Peyer's patch (tissue), 4 donors: ENCODE results near the gene IRF1. TPM values are rescaled to one million over a fixed set of nuclear protein-coding genes. Genes with fewer than 3 reads are reported as not detected.

ENCODE experiments used
- DNase-seq, 3 donors: peaks; one replicate each; pipeline ENCODE4 v3.0.0-alpha.2; 2017 to 2019
- H3K27ac ChIP-seq, 4 donors: fragments of 200-600 bp; sonication (generic); one replicate each; pipeline ENCODE4 v1.5.1; 2016 to 2019
- H3K27me3 ChIP-seq, 2 donors: fragments of 200-600 bp; sonication (generic); one replicate each; pipeline ENCODE4 v1.5.1; 2019
- H3K36me3 ChIP-seq, 3 donors: fragments of 200-600 bp; sonication (generic); one replicate each; pipeline ENCODE4 v1.5.1; 2016 to 2019
- H3K4me1 ChIP-seq, 4 donors: fragments of 200-600 bp; sonication (generic); one replicate each; pipeline ENCODE4 v1.5.1; 2016 to 2019
- H3K4me3 ChIP-seq, 4 donors: fragments of 200-600 bp; sonication (generic); 1 replicate in 3 of 4; 2 replicates in 1 of 4; pipeline ENCODE4 v1.5.1; 2016 to 2019; ENCODE audit warnings: mild to moderate bottlenecking in 1 of 4
- H3K9me3 ChIP-seq, 4 donors: fragments of 200-600 bp; sonication (generic); one replicate each; pipeline ENCODE4 v1.5.1; 2016 to 2019; ENCODE audit warnings: mild to moderate bottlenecking in 1 of 4
- CTCF ChIP-seq, 6 experiments: fragments of 450-650 bp in 4 of 6; fragments of 200-600 bp in 2 of 6; sonication (generic) in 1 of 6; IDR thresholded peaks; one replicate each; pipeline ENCODE4 v1.5.1; 2017 to 2019; ENCODE audit warnings: antibody characterized with exemption in 6 of 6, mild to moderate bottlenecking in 3 of 6, moderate library complexity in 1 of 6
- POLR2A ChIP-seq, 2 donors: fragments of 450-650 bp; IDR thresholded peaks; one replicate each; pipeline ENCODE4 v1.5.1; 2017; ENCODE audit warnings: antibody characterized with exemption in 2 of 2, mild to moderate bottlenecking in 2 of 2, moderate library complexity in 2 of 2
- total RNA-seq, 4 donors: library from RNA; depleted of rRNA; stranded (reverse); fragments of >200 nt; gene quantifications; one replicate each; pipeline ENCODE4 v1.1.0, GENCODE V29; 2016

IRF1 gene
- total RNA-seq, 4 donors from 2014 or later = 92.7 to 152 (median 122) TPM

DNA sequence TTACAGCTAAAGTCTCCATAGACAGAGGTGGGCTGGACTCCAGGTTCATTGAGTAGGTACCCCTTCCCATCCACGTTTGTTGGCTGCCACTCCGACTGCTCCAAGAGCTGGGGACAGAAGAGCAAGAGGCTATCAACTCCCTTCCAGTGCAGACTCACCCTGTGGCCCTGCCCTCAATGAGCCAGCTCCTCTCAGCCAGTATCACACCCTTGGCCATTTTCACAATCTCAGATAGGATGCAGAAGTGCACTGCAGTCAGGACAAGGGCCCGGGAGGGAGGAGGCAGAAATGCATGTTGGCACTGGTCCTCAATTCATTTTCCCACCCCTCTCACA lies 6.2 kb downstream of the IRF1 start:
- TF ChIP-seq CTCF (IDR thresholded peaks at IDR 0.05) = no peak
- peaks cover 4 to 74% (median 34%) of the 10 kb centered on the region in 4 donors for H3K4me1 ChIP-seq
- peak; percentile 7 to 42 (median 39) for DNase-seq
- no peaks in the 10 kb centered on the region for H3K9me3 ChIP-seq
- H3K27ac ChIP-seq = peak overlapping the region in 1 of 4 donors; percentile 34
- H3K27me3 ChIP-seq = no peaks in the 10 kb centered on the region
- no peak overlapping the region for H3K4me3 ChIP-seq
- H3K36me3 ChIP-seq = peaks cover 0 to 65% (median 0%) of the 10 kb centered on the region in 3 donors

DNA sequence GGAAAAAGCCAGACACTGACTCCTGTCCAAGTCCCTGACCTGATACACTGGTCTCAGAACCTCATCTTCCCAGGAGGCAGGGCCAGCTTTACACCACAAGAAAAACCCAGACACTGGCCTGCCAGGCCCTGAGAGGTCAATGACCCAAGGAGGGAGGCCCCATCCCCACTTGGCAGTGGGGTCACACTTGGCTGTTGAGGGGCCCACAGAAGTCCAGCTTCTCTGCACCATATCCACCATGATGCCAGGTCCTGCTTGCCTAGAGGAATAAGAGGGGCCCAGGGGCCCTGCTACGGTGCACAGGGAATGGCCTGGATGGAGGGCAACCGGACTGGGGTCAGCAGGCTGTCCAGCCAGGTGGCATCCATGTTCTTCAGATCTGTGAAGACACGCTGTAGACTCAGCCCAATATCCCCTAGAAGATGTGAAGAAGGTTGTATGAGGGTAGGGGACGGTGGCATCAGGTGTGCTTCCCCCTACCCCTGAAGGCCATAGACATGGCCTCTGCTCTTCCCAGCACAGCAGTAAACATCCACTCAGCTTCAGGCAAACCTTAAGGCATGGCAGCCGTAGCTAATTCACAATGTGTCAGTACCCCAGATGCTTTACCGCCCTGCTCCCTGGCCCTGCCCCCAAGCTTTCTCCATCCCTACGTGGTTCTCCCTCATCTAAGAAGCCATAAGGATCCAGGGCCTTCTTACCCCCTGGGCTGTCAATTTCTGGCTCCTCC lies 6.7 kb downstream of the IRF1 start:
- no peaks in the 10 kb centered on the region for H3K9me3 ChIP-seq
- TF ChIP-seq CTCF (IDR thresholded peaks at IDR 0.05) = no peak
- TF ChIP-seq POLR2A (IDR thresholded peaks at IDR 0.05) = no peak
- peaks cover 4 to 74% (median 36%) of the 10 kb centered on the region in 4 donors for H3K4me1 ChIP-seq
- DNase-seq = peak in 2 of 3 donors; percentile 37 to 39
- H3K4me3 ChIP-seq = no peak overlapping the region
- H3K36me3 ChIP-seq = peaks cover 0 to 65% (median 0%) of the 10 kb centered on the region in 3 donors
- H3K27me3 ChIP-seq = no peaks in the 10 kb centered on the region
- peak overlapping the region in 1 of 4 donors; percentile 34 for H3K27ac ChIP-seq

- Histone ChIP-seq H3K4me1 (peaks cover 6 to 74% (median 35%) of the 10 kb centered on the region in 4 donors), H3K9me3 (no peaks in the 10 kb centered on the region), H3K4me3 (no peak overlapping the region), H3K27ac (peak overlapping the region in 1 of 4 donors; percentile 34), H3K27me3 (no peaks in the 10 kb centered on the region), H3K36me3 (peaks cover 0 to 59% (median 0%) of the 10 kb centered on the region in 3 donors)
- TF ChIP-seq POLR2A (IDR thresholded peaks at IDR 0.05) (no peak), CTCF (IDR thresholded peaks at IDR 0.05) (no peak)
- peak in 2 of 3 donors; percentile 27 to 34 for DNase-seq
These were observed 7.5 kb downstream of the IRF1 start for GRCh38 chr5:132483101-132483500.

DNA sequence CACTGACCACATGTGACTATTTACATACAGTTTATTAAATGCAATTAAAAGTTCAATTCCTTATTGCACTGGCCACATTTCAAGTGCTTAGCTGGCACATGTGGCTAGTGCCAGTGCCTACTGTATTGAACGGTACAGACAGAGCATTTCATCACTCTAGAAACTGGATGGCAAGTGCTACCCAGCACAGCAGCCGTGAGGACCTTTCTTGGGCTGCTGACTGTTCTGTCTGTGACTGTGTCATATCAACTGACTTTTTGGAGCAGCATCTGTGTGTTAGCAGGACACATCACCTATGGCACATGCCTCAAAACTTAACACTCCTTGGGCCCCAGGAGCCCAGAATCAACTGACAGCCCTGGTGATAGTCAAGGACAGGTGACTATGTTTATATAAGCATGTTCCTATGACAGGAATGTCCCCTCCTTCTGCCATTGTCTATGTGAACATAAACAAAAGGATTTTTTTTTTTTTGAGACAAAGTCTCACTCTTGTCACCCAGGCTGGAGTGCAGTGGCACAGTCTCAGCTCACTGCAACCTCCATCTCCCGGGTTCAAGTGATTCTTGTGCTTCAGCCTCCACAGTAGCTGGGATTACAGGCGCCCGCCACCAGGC lies 8.9 kb downstream of the IRF1 start:
- Histone ChIP-seq H3K27ac (peak overlapping the region in 3 of 4 donors; percentile 42 to 62 (median 52)), H3K36me3 (peaks cover 0 to 45% (median 0%) of the 10 kb centered on the region in 3 donors), H3K9me3 (no peaks in the 10 kb centered on the region), H3K4me3 (no peak overlapping the region), H3K4me1 (peaks cover 6 to 74% (median 32%) of the 10 kb centered on the region in 4 donors), H3K27me3 (no peaks in the 10 kb centered on the region)
- TF ChIP-seq POLR2A (IDR thresholded peaks at IDR 0.05) = no peak
- TF ChIP-seq CTCF (IDR thresholded peaks at IDR 0.05) = no peak
- peak in 2 of 3 donors; percentile 41 to 49 for DNase-seq

- Histone ChIP-seq H3K27me3 (no peaks in the 10 kb centered on the region), H3K4me3 (no peak overlapping the region), H3K36me3 (peaks cover 0 to 38% (median 0%) of the 10 kb centered on the region in 3 donors), H3K27ac (peak overlapping the region in 3 of 4 donors; percentile 28 to 62 (median 52)), H3K4me1 (peaks cover 6 to 74% (median 26%) of the 10 kb centered on the region in 4 donors), H3K9me3 (no peaks in the 10 kb centered on the region)
- DNase-seq = peak in 1 of 3 donors; percentile 36
- TF ChIP-seq POLR2A (IDR thresholded peaks at IDR 0.05) (no peak), CTCF (IDR thresholded peaks at IDR 0.05) (no peak)
These were observed 9.5 kb downstream of the IRF1 start for GRCh38 chr5:132480893-132481595.
